PC-9 (cell line): Measurements from ENCODE around the gene ATF1. TPM values are rescaled to one million over a fixed set of nuclear protein-coding genes. Genes with fewer than 3 reads are reported as not detected.
A peak's percentile ranks its signal among the peaks of the same experiment; 100 is the strongest.

Experiments
- BruUV-seq: library from RNA; stranded (reverse); fragments of 400-500 nt; replicated peaks from 2 replicates; lab custom pipeline; 2021; lab: Mats Ljungman, UMichigan
- CTCF ChIA-PET: fragments of 300-600 bp; sonication (Branson Sonifier 250); formaldehyde crosslinking; loops from one replicate; lab custom pipeline; 2022; ENCODE audit warnings: antibody characterized with exemption; lab: Charles Lee
- POLR2A ChIA-PET: fragments of 300-600 bp; sonication (Branson Sonifier 250); formaldehyde crosslinking; loops from one replicate; lab custom pipeline; 2022; ENCODE audit warnings: antibody characterized with exemption; ENCODE audit not compliant: unreplicated experiment; lab: Charles Lee
- DNase-seq, 2 experiments: peaks; one replicate each; pipeline versions ENCODE4 v3.0.0 to v3.0.0-alpha.2; 2015 to 2022; ENCODE audit warnings: mixed read lengths in 1 of 2
- H2AFZ ChIP-seq: fragments of 200-600 bp; sonication (generic); 2 replicates; pipeline ENCODE4 v1.8.1; 2017; ENCODE audit warnings: antibody characterized with exemption
- H3F3A ChIP-seq: fragments of 200-600 bp; sonication (generic); 2 replicates; pipeline ENCODE4 v1.8.1; 2017; ENCODE audit warnings: antibody characterized with exemption, mild to moderate bottlenecking, low read depth; ENCODE audit not compliant: insufficient read depth
- H3K27ac ChIP-seq: fragments of 200-600 bp; sonication (generic); 2 replicates; pipeline ENCODE4 v1.6.1; 2016; ENCODE audit warnings: mixed run types
- H3K27me3 ChIP-seq: fragments of 200-600 bp; sonication (generic); 2 replicates; pipeline ENCODE4 v1.6.1; 2016; ENCODE audit warnings: low read depth, mixed run types; ENCODE audit not compliant: insufficient read depth
- H3K36me3 ChIP-seq: fragments of 200-600 bp; sonication (generic); 2 replicates; pipeline ENCODE4 v1.6.1; 2016; ENCODE audit warnings: low read depth, mixed run types
- H3K4me1 ChIP-seq: fragments of 200-600 bp; sonication (generic); replicated peaks from 2 replicates; pipeline ENCODE4 v1.6.1; 2016; ENCODE audit warnings: mixed run types; ENCODE audit not compliant: insufficient read depth
- H3K4me2 ChIP-seq: fragments of 200-600 bp; sonication (generic); 2 replicates; pipeline ENCODE4 v1.6.1; 2017; ENCODE audit warnings: mixed run types
- H3K4me3 ChIP-seq: fragments of 200-600 bp; sonication (generic); 2 replicates; pipeline ENCODE4 v1.6.1; 2016; ENCODE audit warnings: mixed run types
- H3K79me2 ChIP-seq: fragments of 200-600 bp; sonication (generic); 2 replicates; pipeline ENCODE4 v1.6.1; 2017; ENCODE audit warnings: low read depth, mixed run types
- H3K9me2 ChIP-seq: fragments of 200-600 bp; sonication (generic); 2 replicates; pipeline ENCODE4 v1.8.1; 2017; ENCODE audit warnings: mild to moderate bottlenecking; ENCODE audit not compliant: insufficient read depth
- H3K9me3 ChIP-seq: fragments of 200-600 bp; sonication (generic); 2 replicates; pipeline ENCODE4 v1.8.1; 2016; ENCODE audit warnings: low read depth; ENCODE audit not compliant: insufficient read depth
- H4K20me1 ChIP-seq: fragments of 200-600 bp; sonication (generic); 2 replicates; pipeline ENCODE4 v1.8.1; 2017; ENCODE audit not compliant: insufficient read depth
- CTCF ChIP-seq: fragments of 200-600 bp; sonication (generic); conservative IDR thresholded peaks from 2 replicates; pipeline ENCODE4 v1.6.1; 2017; ENCODE audit warnings: mixed run types, antibody characterized with exemption, mild to moderate bottlenecking, moderate library complexity
- EZH2 ChIP-seq: fragments of 200-600 bp; sonication (generic); IDR thresholded peaks from 2 replicates; pipeline ENCODE4 v1.8.0; 2017; ENCODE audit warnings: antibody characterized with exemption, low read depth
- intact Hi-C: fragments of 100-400 bp; cut with micrococcal nuclease; formaldehyde crosslinking; loops from one replicate; pipeline ENCODE4 v1.10.0; 2022; ENCODE audit not compliant: unreplicated experiment
- total RNA-seq: library from RNA; stranded (reverse); gene quantifications from 2 replicates; pipeline ENCODE4 v1.2.3, GENCODE V29; 2021

The ATF1 gene
- total RNA-seq, 1 experiment from 2014 or later = 37.9 TPM

GRCh38 chr12:50824914-50825313 is 61.0 kb downstream of the ATF1 start:
- Histone ChIP-seq H3K9me3 (no peaks in the 10 kb centered on the region), H3K4me2 (peak overlapping the region; percentile 46), H2AFZ (peak overlapping the region; percentile 48; the same call in 1 of the 2 replicates), H3K4me1 (peaks cover 4% of the 10 kb centered on the region), H3K27ac (peak overlapping the region; percentile 47), H3K36me3 (peaks cover 4% of the 10 kb centered on the region; the same call in 1 of the 2 replicates), H3K79me2 (no peaks in the 10 kb centered on the region), H3F3A (peaks cover 30% of the 10 kb centered on the region), H3K4me3 (no peak overlapping the region), H3K9me2 (no peaks in the 10 kb centered on the region), H4K20me1 (no peaks in the 10 kb centered on the region), H3K27me3 (no peaks in the 10 kb centered on the region)
- no peak for DNase-seq
- CTCF ChIA-PET = interaction anchor here (0.6 to 1.7 kb wide), 14 partner anchors 14 to 532 kb away, joined by 3 to 11 read pairs (median 4); no protein-coding TSS in a partner anchor
- TF ChIP-seq EZH2 (no peak), CTCF (no peak)
- no TSS peak for BruUV-seq
- intact Hi-C loops = loop anchor here (1.0 to 5.0 kb wide), 5 partner anchors 58 to 997 kb away; no protein-coding TSS in a partner anchor
- POLR2A ChIA-PET = interaction anchor here (0.6 to 0.9 kb wide), 4 partner anchors 38 to 239 kb away, joined by 3 to 26 read pairs (median 6); no protein-coding TSS in a partner anchor

GRCh38 chr12:50825372-50825838 is 61.5 kb downstream of the ATF1 start:
- intact Hi-C loops = loop anchor here (1.0 to 5.0 kb wide), 5 partner anchors 58 to 997 kb away; no protein-coding TSS in a partner anchor
- H3K4me3 ChIP-seq = no peak overlapping the region
- no peaks in the 10 kb centered on the region for H3K9me2 ChIP-seq
- POLR2A ChIA-PET = interaction anchor here (0.6 to 0.9 kb wide), 4 partner anchors 39 to 239 kb away, joined by 3 to 26 read pairs (median 6); no protein-coding TSS in a partner anchor
- no peaks in the 10 kb centered on the region for H3K79me2 ChIP-seq
- BruUV-seq = no TSS peak
- no peaks in the 10 kb centered on the region for H3K36me3 ChIP-seq
- peak overlapping the region; percentile 47 for H3K27ac ChIP-seq
- no peaks in the 10 kb centered on the region for H3K27me3 ChIP-seq
- peak in 1 of 2 experiments; percentile 66 for DNase-seq
- TF ChIP-seq CTCF (peak; percentile 79), EZH2 (no peak)
- H3K4me2 ChIP-seq = peak overlapping the region; percentile 46
- H3K9me3 ChIP-seq = no peaks in the 10 kb centered on the region
- H4K20me1 ChIP-seq = no peaks in the 10 kb centered on the region
- H2AFZ ChIP-seq = peak overlapping the region; percentile 48; the same call in 1 of the 2 replicates
- peaks cover 4% of the 10 kb centered on the region for H3K4me1 ChIP-seq
- peaks cover 28% of the 10 kb centered on the region for H3F3A ChIP-seq
- CTCF ChIA-PET = interaction anchor here (0.6 to 1.7 kb wide), 14 partner anchors 14 to 532 kb away, joined by 3 to 11 read pairs (median 5); no protein-coding TSS in a partner anchor

- H3K27me3 ChIP-seq = peaks cover 5% of the 10 kb centered on the region; the same call in 1 of the 2 replicates
- ChIA-PET CTCF (interaction anchor here (0.6 kb wide), 1 partner anchor 93 kb away, joined by 3 read pairs; no protein-coding TSS in a partner anchor), POLR2A (no interaction called here)
- H3F3A ChIP-seq = peaks cover 16% of the 10 kb centered on the region; the same call in 1 of the 2 replicates
- no peaks in the 10 kb centered on the region for H3K9me2 ChIP-seq
- H3K79me2 ChIP-seq = no peaks in the 10 kb centered on the region
- peaks cover 2% of the 10 kb centered on the region; the same call in 1 of the 2 replicates for H3K9me3 ChIP-seq
- no peak overlapping the region for H3K4me2 ChIP-seq
- no peaks in the 10 kb centered on the region for H3K36me3 ChIP-seq
- TF ChIP-seq EZH2 (no peak), CTCF (no peak)
- H3K4me1 ChIP-seq = peaks cover 4% of the 10 kb centered on the region
- DNase-seq = no peak
- intact Hi-C loops = loop anchor here (5.0 kb wide), 3 partner anchors 61 to 994 kb away; no protein-coding TSS in a partner anchor
- H4K20me1 ChIP-seq = no peaks in the 10 kb centered on the region
- no peak overlapping the region for H2AFZ ChIP-seq
- no TSS peak for BruUV-seq
- no peak overlapping the region for H3K4me3 ChIP-seq
- H3K27ac ChIP-seq = no peak overlapping the region
Observed at GRCh38 chr12:50828121-50828520, 64.2 kb downstream of the ATF1 start.
